Smooth muscle cell of the brain vasculature (primary cell): Measurements from ENCODE around the gene PLEKHM3.

Experiments
- DNase-seq: peaks from one replicate; pipeline ENCODE4 v3.0.0-alpha.2; 2012; ENCODE audit warnings: low read depth, low spot score

The PLEKHM3 gene

GRCh38 chr2:207792244-207792785, 233.0 kb downstream of the PLEKHM3 start:
- no peak for DNase-seq

GRCh38 chr2:207791579-207792243, 233.6 kb downstream of the PLEKHM3 start:
- DNase-seq, result no peak

- DNase-seq, result no peak
Observed at GRCh38 chr2:207790898-207791297, 234.4 kb downstream of the PLEKHM3 start.

GRCh38 chr2:207787800-207788199, 237.5 kb downstream of the PLEKHM3 start:
- DNase-seq, result no peak

- DNase-seq, result no peak
Observed at GRCh38 chr2:207787017-207787416, 238.3 kb downstream of the PLEKHM3 start.

- no peak for DNase-seq
Observed at GRCh38 chr2:207784898-207785297, 240.4 kb downstream of the PLEKHM3 start.

- DNase-seq, result no peak
Observed at GRCh38 chr2:207783514-207783913, 241.8 kb downstream of the PLEKHM3 start.

- DNase-seq, result no peak
Observed at GRCh38 chr2:207782238-207783030, 242.9 kb downstream of the PLEKHM3 start.

GRCh38 chr2:207779523-207779922, 245.8 kb downstream of the PLEKHM3 start:
- DNase-seq, result no peak

- DNase-seq, result no peak
Observed at GRCh38 chr2:207778298-207778882, 246.9 kb downstream of the PLEKHM3 start.

- no peak for DNase-seq
Observed at GRCh38 chr2:207777124-207777523, 248.2 kb downstream of the PLEKHM3 start.

- no peak for DNase-seq
Observed at GRCh38 chr2:207775473-207775872, 249.9 kb downstream of the PLEKHM3 start.

- DNase-seq, result no peak
Observed at GRCh38 chr2:207772844-207773205, 252.5 kb downstream of the PLEKHM3 start.

- DNase-seq, result no peak
Observed at GRCh38 chr2:207772081-207772843, 253.1 kb downstream of the PLEKHM3 start.

- DNase-seq, result no peak
Observed at GRCh38 chr2:207771421-207771820, 253.9 kb downstream of the PLEKHM3 start.
